HepG2 (cell line): ENCODE data around the gene ADCY7. TPM values are rescaled to one million over a fixed set of nuclear protein-coding genes. Genes with fewer than 3 reads are reported as not detected.

Source experiments
- ATAC-seq: fragments of 200-7000 bp; cut with Tn5 transposase; 3 replicates; pipeline ENCODE4 v1.9.1; 2020; ENCODE audit warnings: mild to moderate bottlenecking, moderate library complexity
- BruUV-seq: library from RNA; stranded (reverse); fragments of 400-500 nt; replicated peaks from 2 replicates; lab custom pipeline; 2021; lab: Mats Ljungman, UMichigan
- CTCF ChIA-PET: fragments of 300-600 bp; formaldehyde crosslinking; extraction: SDS; loops from one replicate; lab custom pipeline; 2021; ENCODE audit warnings: low total read pairs, inconsistent platforms, low intra/inter-chr PET ratio; lab: Yijun Ruan, JAX
- POLR2A ChIA-PET: fragments of 350-600 bp; sonication (Branson Sonifier 250); formaldehyde crosslinking; loops from one replicate; lab custom pipeline; 2020; ENCODE audit warnings: antibody characterized with exemption, inconsistent platforms; lab: Yijun Ruan, JAX
- DNase-seq: peaks from one replicate; pipeline ENCODE4 v3.0.0-alpha.2; 2015; ENCODE audit warnings: low spot score
- FAIRE-seq: peaks from 3 replicates; lab custom pipeline; 2011; peaks lifted over from hg19 to GRCh38; lab: Jason Lieb, UNC
- H2AFZ ChIP-seq: one replicate; pipeline ENCODE4 v1.6.1; 2011; ENCODE audit warnings: low read length, inconsistent platforms
- H3K27ac ChIP-seq: fragments of 300-600 bp; 3 replicates; pipeline ENCODE4 v1.8.0; 2011; ENCODE audit warnings: mixed run types, mild to moderate bottlenecking, mixed read lengths, low read length, inconsistent platforms; ENCODE audit not compliant: insufficient read depth; ENCODE audit errors: extremely low read length
- H3K27me3 ChIP-seq, 2 experiments: fragments of 200-600 bp in 1 of 2; 2 replicates in 1 of 2; 3 replicates in 1 of 2; pipeline versions ENCODE4 v1.6.0 to v1.8.0; 2011; ENCODE audit warnings: low read length in 2 of 2, mild to moderate bottlenecking in 2 of 2, moderate library complexity in 2 of 2, inconsistent platforms in 1 of 2; ENCODE audit not compliant: insufficient read depth in 2 of 2, control insufficient read depth in 1 of 2
- H3K36me3 ChIP-seq, 2 experiments: fragments of 200-600 bp in 1 of 2; replicated peaks in 1 of 2; 2 replicates in 1 of 2; 3 replicates in 1 of 2; pipeline versions ENCODE4 v1.5.1 to v1.8.0; 2011; ENCODE audit warnings: low read length in 2 of 2, inconsistent platforms in 1 of 2; ENCODE audit not compliant: insufficient read depth in 2 of 2, control insufficient read depth in 1 of 2
- H3K4me1 ChIP-seq: 2 replicates; pipeline ENCODE4 v1.5.1; 2012; ENCODE audit warnings: low read length, inconsistent platforms; ENCODE audit not compliant: insufficient read depth
- H3K4me2 ChIP-seq: 2 replicates; pipeline ENCODE4 v1.6.0; 2011; ENCODE audit warnings: low read depth, low read length, inconsistent platforms
- H3K4me3 ChIP-seq, 3 experiments: fragments of 200-600 bp in 1 of 3; sonication (generic), shearing (Covaris generic) in 1 of 3; replicated peaks in 1 of 3; 2 replicates each; pipeline ENCODE4 v1.5.1; 2011 to 2016; ENCODE audit warnings: low read length in 3 of 3, inconsistent platforms in 2 of 3, low read depth in 2 of 3, mild to moderate bottlenecking in 2 of 3, control low read depth in 1 of 3, mixed read lengths in 1 of 3; ENCODE audit not compliant: insufficient read depth in 1 of 3
- H3K79me2 ChIP-seq: one replicate; pipeline ENCODE4 v1.6.1; 2011; ENCODE audit warnings: low read length, inconsistent platforms; ENCODE audit not compliant: insufficient read depth
- H3K9ac ChIP-seq: 2 replicates; pipeline ENCODE4 v1.6.0; 2011; ENCODE audit warnings: mild to moderate bottlenecking, low read depth, low read length, inconsistent platforms; ENCODE audit not compliant: insufficient read depth
- H3K9me3 ChIP-seq: 2 replicates; pipeline ENCODE4 v1.5.1; 2012; ENCODE audit warnings: mild to moderate bottlenecking, low read length
- H4K20me1 ChIP-seq: 2 replicates; pipeline ENCODE4 v1.6.0; 2011; ENCODE audit warnings: inconsistent platforms, mild to moderate bottlenecking, low read length, moderate library complexity; ENCODE audit not compliant: insufficient read depth
- BATF2 ChIP-seq: sonication (generic); formaldehyde crosslinking; IDR thresholded peaks from 2 replicates; pipeline ENCODE4 v1.8.0; 2022; ENCODE audit warnings: mild to moderate bottlenecking, missing genetic modification reagents, moderate library complexity
- BCLAF1 ChIP-seq: fragments of 450-650 bp; IDR thresholded peaks from 2 replicates; pipeline ENCODE4 v1.6.1; 2017; ENCODE audit warnings: mild to moderate bottlenecking
- FOXA1 ChIP-seq, 2 experiments: fragments of 450-650 bp in 1 of 2; sonication (generic) in 1 of 2; formaldehyde crosslinking in 1 of 2; IDR thresholded peaks; 2 replicates each; pipeline versions ENCODE4 v1.4.0 to v1.6.1; 2016 to 2020; ENCODE audit warnings: missing genetic modification reagents in 1 of 2
- PHF20 ChIP-seq: sonication (generic); formaldehyde crosslinking; IDR thresholded peaks from 2 replicates; pipeline ENCODE4 v1.5.0; 2020; ENCODE audit warnings: mild to moderate bottlenecking, missing genetic modification reagents
- POLR2A ChIP-seq, 2 experiments: IDR thresholded peaks; 2 replicates each; pipeline ENCODE4 v1.6.1; 2011; ENCODE audit warnings: low read depth in 2 of 2, low read length in 2 of 2, mild to moderate bottlenecking in 1 of 2, moderate library complexity in 1 of 2; ENCODE audit not compliant: insufficient read depth in 1 of 2
- POLR2G ChIP-seq: fragments of 200-400 bp; formaldehyde crosslinking; IDR thresholded peaks from 2 replicates; pipeline ENCODE4 v1.6.1; 2018; ENCODE audit warnings: mild to moderate bottlenecking, low read depth, low read length, moderate library complexity
- SIX4 ChIP-seq: sonication (generic); formaldehyde crosslinking; IDR thresholded peaks from 2 replicates; pipeline ENCODE4 v1.4.0; 2020; ENCODE audit warnings: missing genetic modification reagents
- SP4 ChIP-seq: sonication (generic); formaldehyde crosslinking; IDR thresholded peaks from 2 replicates; pipeline ENCODE4 v1.8.1; 2023; ENCODE audit warnings: mild to moderate bottlenecking, missing genetic modification reagents
- TBL1XR1 ChIP-seq: fragments of 150-350 bp; IDR thresholded peaks from 2 replicates; pipeline ENCODE4 v1.6.1; 2014; ENCODE audit warnings: borderline replicate concordance, low read length; ENCODE audit not compliant: partially characterized antibody
- ZSCAN9 ChIP-seq: IDR thresholded peaks from 2 replicates; pipeline ENCODE4 v1.6.1; 2016; ENCODE audit warnings: borderline replicate concordance
- WGBS: methylation state at CpG from one replicate; pipeline ENCODE4 v1.1.6; 2017; ENCODE audit warnings: low lambda C conversion rate; 5-methylcytosine and 5-hydroxymethylcytosine counted together
- in situ Hi-C: cut with HindIII; loops from 2 replicates; pipeline ENCODE4 v1.10.0; 2017; ENCODE audit warnings: low pct_unique_long_range_greater_than_20kb; ENCODE audit not compliant: extremely low pct_ligation_motif_present
- intact Hi-C: fragments of 100-400 bp; cut with micrococcal nuclease; formaldehyde crosslinking; loops from one replicate; pipeline ENCODE4 v1.10.0; 2022; ENCODE audit not compliant: unreplicated experiment
- polyA plus RNA-seq, 8 experiments: library from polyadenylated mRNA; depleted of rRNA in 3 of 8; stranded (reverse) in 7 of 8; unstranded in 1 of 8; fragments of >200 nt; fragmentation: Illumina TruSeq in 4 of 8; extraction: Trizol in 4 of 8; gene quantifications; 2 replicates each; pipeline versions ENCODE4 v1.2.1 to v1.2.3, GENCODE V29; 2011 to 2016; ENCODE audit warnings: low read depth in 4 of 8, missing spikeins in 1 of 8, mixed read lengths in 1 of 8; ENCODE audit not compliant: insufficient read depth in 1 of 8
- total RNA-seq, 5 experiments: library from RNA; depleted of rRNA; stranded (reverse); fragments of >200 nt; fragmentation: Illumina TruSeq; extraction: Trizol; gene quantifications; 2 replicates each; pipeline ENCODE4 v1.2.3, GENCODE V29; 2016; ENCODE audit warnings: low read depth in 1 of 5
- TF ChIP-seq, protein P1 (sequence below): sonication (generic); formaldehyde crosslinking; IDR thresholded peaks from 2 replicates; pipeline ENCODE4 v1.8.0; 2022; ENCODE audit warnings: mild to moderate bottlenecking, missing genetic modification reagents, moderate library complexity
- TF ChIP-seq, protein P2 (sequence below): sonication (generic); formaldehyde crosslinking; IDR thresholded peaks from 2 replicates; pipeline ENCODE4 v1.8.1; 2022; ENCODE audit warnings: mild to moderate bottlenecking, missing genetic modification reagents

The ADCY7 gene
- total and polyA plus RNA-seq, 2 of the 13 experiments (the other 11 are each of a cell fraction or from before 2014, with no cell fraction given), result 2.2 to 4.3 TPM

GRCh38 chr16:50310308-50311133 lies 44.2 kb downstream of the ADCY7 start (continued):
- TF ChIP-seq BATF2 (CRISPR knock-in tag) (no peak), TBL1XR1 (no peak), SP4 (CRISPR knock-in tag) (no peak)
- TF ChIP-seq, protein P1, sequence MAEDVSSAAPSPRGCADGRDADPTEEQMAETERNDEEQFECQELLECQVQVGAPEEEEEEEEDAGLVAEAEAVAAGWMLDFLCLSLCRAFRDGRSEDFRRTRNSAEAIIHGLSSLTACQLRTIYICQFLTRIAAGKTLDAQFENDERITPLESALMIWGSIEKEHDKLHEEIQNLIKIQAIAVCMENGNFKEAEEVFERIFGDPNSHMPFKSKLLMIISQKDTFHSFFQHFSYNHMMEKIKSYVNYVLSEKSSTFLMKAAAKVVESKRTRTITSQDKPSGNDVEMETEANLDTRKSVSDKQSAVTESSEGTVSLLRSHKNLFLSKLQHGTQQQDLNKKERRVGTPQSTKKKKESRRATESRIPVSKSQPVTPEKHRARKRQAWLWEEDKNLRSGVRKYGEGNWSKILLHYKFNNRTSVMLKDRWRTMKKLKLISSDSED, result no peak
- TF ChIP-seq, protein P2, sequence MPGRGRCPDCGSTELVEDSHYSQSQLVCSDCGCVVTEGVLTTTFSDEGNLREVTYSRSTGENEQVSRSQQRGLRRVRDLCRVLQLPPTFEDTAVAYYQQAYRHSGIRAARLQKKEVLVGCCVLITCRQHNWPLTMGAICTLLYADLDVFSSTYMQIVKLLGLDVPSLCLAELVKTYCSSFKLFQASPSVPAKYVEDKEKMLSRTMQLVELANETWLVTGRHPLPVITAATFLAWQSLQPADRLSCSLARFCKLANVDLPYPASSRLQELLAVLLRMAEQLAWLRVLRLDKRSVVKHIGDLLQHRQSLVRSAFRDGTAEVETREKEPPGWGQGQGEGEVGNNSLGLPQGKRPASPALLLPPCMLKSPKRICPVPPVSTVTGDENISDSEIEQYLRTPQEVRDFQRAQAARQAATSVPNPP (CRISPR knock-in tag), result no peak

DNA sequence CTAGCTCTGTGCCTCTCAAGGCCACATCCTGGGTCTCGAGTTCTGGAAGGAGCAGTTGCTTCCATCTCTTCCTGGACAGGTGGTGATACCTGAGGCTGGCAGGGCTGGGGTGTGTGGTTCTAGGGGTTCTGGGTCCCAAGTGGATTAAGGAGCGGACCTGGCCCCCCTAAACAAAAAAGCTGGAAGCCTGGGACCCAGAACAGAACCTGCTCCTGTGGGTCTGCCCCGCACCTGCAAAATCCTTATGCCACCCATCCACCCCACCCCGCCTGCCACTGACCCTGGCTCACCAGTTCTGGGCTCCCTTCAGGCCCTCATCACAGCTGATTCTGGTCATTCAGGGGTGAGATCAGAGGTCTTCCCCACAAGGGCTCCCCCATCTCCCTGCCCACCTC lies 44.8 kb downstream of the ADCY7 start:
- peaks cover 12 to 16% of the 10 kb centered on the region in 2 experiments for H3K36me3 ChIP-seq
- no peak overlapping the region for H2AFZ ChIP-seq
- no peak overlapping the region for H3K4me3 ChIP-seq
- no peaks in the 10 kb centered on the region for H3K9me3 ChIP-seq
- peaks cover 55% of the 10 kb centered on the region for H3K4me1 ChIP-seq
- FAIRE-seq, result no peak
- POLR2A ChIA-PET, result interaction anchor here (2.2 kb wide), 1 partner anchor 14 kb away, joined by 12 read pairs; no protein-coding TSS in a partner anchor
- H4K20me1 ChIP-seq, result no peaks in the 10 kb centered on the region
- DNase-seq, result no peak
- TF ChIP-seq ZSCAN9 (CRISPR knock-in tag) (no peak), FOXA1 (IDR thresholded peaks at IDR 0.05) (no peak), FOXA1 (CRISPR knock-in tag; IDR thresholded peaks at IDR 0.05) (no peak), BCLAF1 (no peak), SIX4 (CRISPR knock-in tag) (no peak), PHF20 (CRISPR knock-in tag) (no peak), POLR2G (peak; percentile 39; the same call in 1 of the 2 replicates), POLR2A (IDR thresholded peaks at IDR 0.05; ENCODE audit: insufficient read depth in 1 of 2, low read depth in 2 of 2, low read length in 2 of 2) (0 out of 4 replicates have a peak, but pooled peaks of 1 of the 2 experiments have one; percentile 5)
- CTCF ChIA-PET, result interaction anchor here (0.6 kb wide), 1 partner anchor 65 kb away, joined by 3 read pairs; no protein-coding TSS in a partner anchor
- H3K27me3 ChIP-seq, result peaks cover 0 to 20% of the 10 kb centered on the region in 2 experiments; a peak in 2 of 5 replicates
- ATAC-seq, result no peak
- no peak overlapping the region for H3K27ac ChIP-seq
- intact Hi-C loops, result no loop called here
- in situ Hi-C loops, result no loop called here
- no peaks in the 10 kb centered on the region for H3K79me2 ChIP-seq
- H3K9ac ChIP-seq, result no peak overlapping the region
- H3K4me2 ChIP-seq, result no peak overlapping the region
- WGBS, result 89% methylated on average over 4 of the region's 4 CpGs
- no TSS peak for BruUV-seq
